HG03354 (cell line): ENCODE data around the gene FASN.

ENCODE experiments used
- ATAC-seq: cut with Tn5 transposase; IDR thresholded peaks from one replicate; pipeline ENCODE4 v1.9.1; 2021; ENCODE audit warnings: mild to moderate bottlenecking; ENCODE audit not compliant: unreplicated experiment, poor library complexity, severe bottlenecking

Gene FASN

GRCh38 chr17:82103553-82104451 lies 5.8 kb upstream of the FASN start:
- no peak for ATAC-seq

GRCh38 chr17:82101767-82102679 lies 4.0 kb upstream of the FASN start:
- no peak for ATAC-seq

- no peak for ATAC-seq
Measured at GRCh38 chr17:82101301-82101715, 3.3 kb upstream of the FASN start.

- no peak for ATAC-seq
Measured at GRCh38 chr17:82100502-82101298, 2.7 kb upstream of the FASN start.

- peak; percentile 17 for ATAC-seq
Measured at GRCh38 chr17:82098939-82099763, 1.1 kb upstream of the FASN start.

GRCh38 chr17:82097919-82098168 lies 192 bp downstream of the FASN start:
- ATAC-seq, result no peak

- peak; percentile 0 for ATAC-seq
Measured at GRCh38 chr17:82097184-82097918, 685 bp downstream of the FASN start.

GRCh38 chr17:82096709-82097183 lies 1.3 kb downstream of the FASN start:
- no peak for ATAC-seq

- ATAC-seq, result no peak
Measured at GRCh38 chr17:82095777-82096708, 2.0 kb downstream of the FASN start.

- ATAC-seq, result no peak
Measured at GRCh38 chr17:82094931-82095776, 2.9 kb downstream of the FASN start.

- ATAC-seq, result no peak
Measured at GRCh38 chr17:82092995-82093751, 4.9 kb downstream of the FASN start.

- ATAC-seq, result no peak
Measured at GRCh38 chr17:82092628-82092994, 5.4 kb downstream of the FASN start.

GRCh38 chr17:82092094-82092586 lies 5.9 kb downstream of the FASN start:
- ATAC-seq, result no peak

- no peak for ATAC-seq
Measured at GRCh38 chr17:82091264-82092066, 6.6 kb downstream of the FASN start.
